Hepatocyte (in vitro differentiated cells): ENCODE results near the gene SNRNP25.

ENCODE experiments used
- EZH2 ChIP-seq: fragments of 200-600 bp; sonication (generic); IDR thresholded peaks from 2 replicates; pipeline ENCODE4 v1.6.1; 2016; ENCODE audit warnings: antibody characterized with exemption, mild to moderate bottlenecking, borderline replicate concordance
- EZH2phosphoT487 ChIP-seq: fragments of 200-600 bp; sonication (generic); IDR thresholded peaks from one replicate; pipeline ENCODE4 v1.6.1; 2018; ENCODE audit warnings: antibody characterized with exemption, mild to moderate bottlenecking, low read depth, moderate library complexity; ENCODE audit not compliant: unreplicated experiment, severe bottlenecking
- TF ChIP-seq, protein P1 (sequence below): fragments of 200-600 bp; sonication (generic); IDR thresholded peaks from 2 replicates; pipeline ENCODE4 v1.5.1; 2016; ENCODE audit warnings: antibody characterized with exemption, mild to moderate bottlenecking; ENCODE audit not compliant: poor library complexity

DNA sequence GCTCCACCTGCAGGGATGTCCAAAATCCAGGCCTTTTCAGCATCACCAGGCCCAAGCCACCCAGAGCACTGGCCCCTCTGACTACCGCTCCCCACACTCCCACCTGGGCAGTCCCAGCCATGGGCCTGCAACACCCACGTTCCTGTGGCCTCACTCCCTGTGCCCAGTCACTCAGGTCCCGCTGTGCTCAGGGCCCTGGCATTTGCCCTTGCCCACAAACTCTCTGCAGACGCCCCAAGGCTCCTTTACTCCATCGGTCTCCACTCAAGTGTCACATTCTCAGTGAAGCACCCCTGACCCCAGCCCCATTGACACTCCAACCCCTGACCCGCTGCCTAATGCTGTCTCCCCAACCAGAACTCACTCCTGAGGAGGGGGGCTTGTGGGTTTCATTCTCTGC is 48.0 kb downstream of the SNRNP25 start:
- TF ChIP-seq, protein P1, sequence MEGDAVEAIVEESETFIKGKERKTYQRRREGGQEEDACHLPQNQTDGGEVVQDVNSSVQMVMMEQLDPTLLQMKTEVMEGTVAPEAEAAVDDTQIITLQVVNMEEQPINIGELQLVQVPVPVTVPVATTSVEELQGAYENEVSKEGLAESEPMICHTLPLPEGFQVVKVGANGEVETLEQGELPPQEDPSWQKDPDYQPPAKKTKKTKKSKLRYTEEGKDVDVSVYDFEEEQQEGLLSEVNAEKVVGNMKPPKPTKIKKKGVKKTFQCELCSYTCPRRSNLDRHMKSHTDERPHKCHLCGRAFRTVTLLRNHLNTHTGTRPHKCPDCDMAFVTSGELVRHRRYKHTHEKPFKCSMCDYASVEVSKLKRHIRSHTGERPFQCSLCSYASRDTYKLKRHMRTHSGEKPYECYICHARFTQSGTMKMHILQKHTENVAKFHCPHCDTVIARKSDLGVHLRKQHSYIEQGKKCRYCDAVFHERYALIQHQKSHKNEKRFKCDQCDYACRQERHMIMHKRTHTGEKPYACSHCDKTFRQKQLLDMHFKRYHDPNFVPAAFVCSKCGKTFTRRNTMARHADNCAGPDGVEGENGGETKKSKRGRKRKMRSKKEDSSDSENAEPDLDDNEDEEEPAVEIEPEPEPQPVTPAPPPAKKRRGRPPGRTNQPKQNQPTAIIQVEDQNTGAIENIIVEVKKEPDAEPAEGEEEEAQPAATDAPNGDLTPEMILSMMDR, result no peak
- no peak for TF ChIP-seq EZH2
- no peak for TF ChIP-seq EZH2phosphoT487
